Cerebellar nuclear complex (tissue), 1 donor: ENCODE results near the gene FAM13A.
"Not testable (repeated sequence)": the region's sequence is repeated elsewhere in the genome, so short reads cannot be mapped to it uniquely, and the experiment has no call there.

Source experiments
- DNase-seq, 2 experiments: peaks; one replicate each; lab custom pipeline; 2025; lab: John Stamatoyannopoulos, UW

FAM13A gene

GRCh38 chr4:89042055-89042454, 14.9 kb downstream of the FAM13A start:
- DNase-seq, result no peak

GRCh38 chr4:89039730-89040338, 17.2 kb downstream of the FAM13A start:
- DNase-seq, result no peak

GRCh38 chr4:89036535-89036934, 20.4 kb downstream of the FAM13A start:
- DNase-seq, result no peak

GRCh38 chr4:89031272-89031671, 25.7 kb downstream of the FAM13A start:
- no peak for DNase-seq

GRCh38 chr4:89029591-89029990, 27.4 kb downstream of the FAM13A start:
- DNase-seq, result no peak

- DNase-seq, result no peak
Measured at GRCh38 chr4:89026542-89026941, 30.4 kb downstream of the FAM13A start.

- peak in 1 of 2 experiments; percentile 33 for DNase-seq
Measured at GRCh38 chr4:89024051-89024675, 32.8 kb downstream of the FAM13A start.

GRCh38 chr4:89023140-89023539, 33.8 kb downstream of the FAM13A start:
- DNase-seq, result no peak

- DNase-seq, result no peak
Measured at GRCh38 chr4:89022426-89023128, 34.4 kb downstream of the FAM13A start.

GRCh38 chr4:89021684-89022083, 35.3 kb downstream of the FAM13A start:
- DNase-seq, result no peak

GRCh38 chr4:89021062-89021461, 35.9 kb downstream of the FAM13A start:
- DNase-seq, result no peak

GRCh38 chr4:89014897-89015296, 42.1 kb downstream of the FAM13A start:
- DNase-seq, result not testable (repeated sequence)

- no peak for DNase-seq
Measured at GRCh38 chr4:89009761-89010369, 47.1 kb downstream of the FAM13A start.

- no peak for DNase-seq
Measured at GRCh38 chr4:89009115-89009514, 47.9 kb downstream of the FAM13A start.

GRCh38 chr4:89008166-89008565, 48.8 kb downstream of the FAM13A start:
- no peak for DNase-seq

GRCh38 chr4:89007338-89007939, 49.5 kb downstream of the FAM13A start:
- no peak for DNase-seq

GRCh38 chr4:89006307-89006706, 50.7 kb downstream of the FAM13A start:
- no peak for DNase-seq

GRCh38 chr4:89005066-89005465, 51.9 kb downstream of the FAM13A start:
- DNase-seq, result not testable (repeated sequence)

GRCh38 chr4:89001647-89002445, 55.1 kb downstream of the FAM13A start:
- no peak for DNase-seq

GRCh38 chr4:89000844-89001360, 56.1 kb downstream of the FAM13A start:
- no peak for DNase-seq

GRCh38 chr4:89000382-89000781, 56.6 kb downstream of the FAM13A start:
- DNase-seq, result no peak
